Hepatocyte (in vitro differentiated cells): Measurements from ENCODE around the gene ETFB.

Source experiments
- CTCF ChIP-seq: fragments of 200-600 bp; sonication (generic); IDR thresholded peaks from 2 replicates; pipeline ENCODE4 v1.5.1; 2016; ENCODE audit warnings: antibody characterized with exemption, mild to moderate bottlenecking; ENCODE audit not compliant: poor library complexity
- EZH2 ChIP-seq: fragments of 200-600 bp; sonication (generic); IDR thresholded peaks from 2 replicates; pipeline ENCODE4 v1.6.1; 2016; ENCODE audit warnings: antibody characterized with exemption, mild to moderate bottlenecking, borderline replicate concordance
- EZH2phosphoT487 ChIP-seq: fragments of 200-600 bp; sonication (generic); IDR thresholded peaks from one replicate; pipeline ENCODE4 v1.6.1; 2018; ENCODE audit warnings: antibody characterized with exemption, mild to moderate bottlenecking, low read depth, moderate library complexity; ENCODE audit not compliant: unreplicated experiment, severe bottlenecking

- no peak for TF ChIP-seq EZH2
- no peak for TF ChIP-seq CTCF
- no peak for TF ChIP-seq EZH2phosphoT487
Measured at GRCh38 chr19:51342631-51343569, 23.3 kb downstream of the ETFB start.
